Endometrium (tissue), 2 donors: ENCODE results near the gene TAS1R1.

ENCODE experiments used
- FAIRE-seq: peaks from 2 replicates; lab custom pipeline; 2012; peaks lifted over from hg19 to GRCh38; lab: Jason Lieb, UNC
- donor health status: control.
- donor health status: control.

TAS1R1 gene

DNA sequence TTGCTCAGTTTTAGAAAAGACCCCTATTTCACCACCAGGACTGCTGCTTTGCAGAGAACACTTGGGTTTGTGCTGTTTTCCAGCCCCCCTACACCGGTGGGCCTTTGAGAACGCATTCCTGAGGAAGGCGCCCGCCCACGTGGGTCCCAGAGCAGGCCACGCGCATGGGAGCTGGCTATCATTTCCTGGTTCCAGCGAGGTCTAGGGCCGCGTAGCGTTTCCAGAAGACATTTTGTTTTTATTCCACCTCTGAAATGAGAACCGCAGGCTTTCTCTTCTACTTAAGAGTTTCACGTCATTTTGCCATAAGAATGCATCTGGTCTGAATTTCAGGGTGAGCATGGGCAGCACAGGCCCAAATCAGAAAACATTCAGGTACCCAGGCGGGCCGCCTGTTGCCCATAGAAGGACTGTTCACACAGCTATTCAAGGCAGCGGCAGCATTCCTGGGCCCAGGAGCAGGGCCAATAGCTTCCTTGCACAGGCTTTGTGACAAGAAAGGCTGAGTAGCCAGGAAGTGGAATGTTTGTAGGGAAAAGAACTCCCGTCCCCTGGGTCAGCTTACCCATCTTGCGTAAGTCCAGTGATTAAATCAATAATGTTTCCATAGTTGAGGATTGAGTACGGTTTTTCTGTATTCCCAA, 48.9 kb downstream of the TAS1R1 start:
- no peak for FAIRE-seq

- FAIRE-seq: no peak
These were observed 57.7 kb downstream of the TAS1R1 start for GRCh38 chr1:6612641-6613360.

DNA sequence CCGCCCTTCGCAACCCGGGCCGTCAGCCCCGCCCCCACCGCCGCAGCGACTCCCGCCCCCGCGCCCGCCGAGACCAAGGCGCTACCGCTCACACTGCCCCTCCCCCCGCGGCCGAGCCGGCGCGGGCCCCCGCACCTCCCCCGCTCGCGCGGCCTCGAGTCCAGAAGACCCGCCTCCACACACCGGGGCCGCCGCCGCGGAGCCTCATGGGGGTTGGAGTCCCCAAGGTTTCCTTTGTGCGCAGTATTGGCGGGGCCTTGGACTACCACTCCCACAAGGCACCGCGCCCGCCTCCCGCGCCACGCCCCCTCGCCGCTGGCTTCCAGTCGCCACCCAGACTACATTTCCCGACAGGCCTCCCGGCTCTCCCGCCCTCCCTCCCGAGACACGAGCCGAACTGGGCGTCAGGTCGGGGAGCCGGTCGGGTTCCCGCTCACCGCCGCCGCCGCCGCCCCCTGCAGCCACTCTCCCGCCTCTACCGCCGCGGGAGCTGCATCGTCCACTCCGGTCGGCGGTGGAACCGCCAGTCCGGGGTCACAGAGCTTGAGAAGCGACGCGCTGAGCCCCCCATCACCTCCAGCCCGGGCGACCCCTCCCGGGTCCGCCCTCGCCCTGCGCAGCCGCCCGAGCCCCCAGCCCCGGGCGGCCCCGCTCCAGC, 58.4 kb downstream of the TAS1R1 start, which contains the start of gene PHF13:
PHF13 (plus strand) TSS at position 371 of the 658 bp plus-strand sequence. CDS start 336 bp downstream, outside the sequence.
- no peak for FAIRE-seq

GRCh38 chr1:6614019-6614928, 59.2 kb downstream of the TAS1R1 start:
- FAIRE-seq: no peak

- FAIRE-seq: no peak
These were observed 60.0 kb downstream of the TAS1R1 start for GRCh38 chr1:6614929-6615785.

DNA sequence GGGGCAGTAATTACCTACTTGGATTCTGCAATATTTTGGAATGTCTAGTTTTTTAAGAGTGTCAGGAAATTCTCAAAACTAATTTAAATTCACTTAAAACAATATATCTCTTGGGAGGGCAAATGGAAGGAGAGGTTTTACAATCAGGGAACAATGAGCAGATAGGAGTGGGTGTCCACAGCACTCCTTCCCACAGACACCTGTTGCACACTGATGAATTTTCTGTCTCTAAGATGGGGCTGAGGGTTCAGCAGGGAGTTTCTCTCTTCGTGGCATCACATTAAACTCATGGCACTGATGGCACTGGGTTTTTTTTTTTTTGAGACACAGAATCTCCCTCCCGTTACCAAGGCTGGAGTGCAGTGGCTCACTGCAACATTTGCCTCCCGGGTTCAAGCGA, 63.9 kb downstream of the TAS1R1 start:
- no peak for FAIRE-seq

DNA sequence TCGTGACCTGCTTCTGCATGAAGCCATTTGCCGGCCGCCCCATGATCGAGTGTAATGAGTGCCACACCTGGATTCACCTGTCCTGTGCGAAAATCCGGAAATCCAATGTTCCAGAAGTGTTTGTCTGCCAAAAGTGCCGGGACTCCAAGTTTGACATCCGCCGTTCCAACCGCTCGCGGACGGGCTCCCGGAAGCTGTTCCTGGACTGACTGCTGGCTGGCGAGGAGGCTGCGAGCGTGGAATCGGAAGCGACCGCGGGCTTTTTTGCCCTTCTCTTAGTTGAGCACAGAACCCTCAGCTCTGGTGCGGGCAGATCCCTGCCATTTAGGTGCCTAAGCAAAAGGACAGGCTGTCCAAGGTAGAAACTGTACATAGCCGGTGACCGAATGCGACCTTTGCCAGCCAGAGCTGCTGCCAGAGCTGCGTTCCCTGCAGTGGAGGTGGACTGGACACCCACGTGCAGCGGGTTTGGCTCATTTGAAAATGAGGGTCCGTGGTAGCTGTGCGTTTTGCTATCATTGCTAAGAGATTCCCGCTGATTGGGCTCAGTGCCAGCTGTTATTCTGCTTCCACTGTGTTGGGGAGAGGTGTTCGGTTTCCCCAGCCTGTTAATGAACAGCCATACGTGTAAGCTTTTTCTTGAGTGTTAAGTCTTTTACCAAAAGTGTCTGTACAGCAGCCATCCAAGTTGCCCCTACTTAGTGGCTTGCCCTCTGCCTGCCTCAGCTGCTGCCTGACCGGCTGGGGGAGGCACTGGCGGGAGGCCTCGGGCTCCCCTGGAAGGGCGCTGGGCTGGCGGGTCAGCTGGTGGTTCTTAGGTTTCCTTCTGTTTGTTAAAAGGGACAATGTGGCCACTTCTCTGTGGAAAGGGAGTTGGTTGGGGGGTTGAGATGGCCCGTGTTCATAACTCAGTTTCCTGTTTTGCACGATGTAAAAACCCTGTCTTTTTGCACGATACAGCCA, 66.6 kb downstream of the TAS1R1 start:
- no peak for FAIRE-seq

DNA sequence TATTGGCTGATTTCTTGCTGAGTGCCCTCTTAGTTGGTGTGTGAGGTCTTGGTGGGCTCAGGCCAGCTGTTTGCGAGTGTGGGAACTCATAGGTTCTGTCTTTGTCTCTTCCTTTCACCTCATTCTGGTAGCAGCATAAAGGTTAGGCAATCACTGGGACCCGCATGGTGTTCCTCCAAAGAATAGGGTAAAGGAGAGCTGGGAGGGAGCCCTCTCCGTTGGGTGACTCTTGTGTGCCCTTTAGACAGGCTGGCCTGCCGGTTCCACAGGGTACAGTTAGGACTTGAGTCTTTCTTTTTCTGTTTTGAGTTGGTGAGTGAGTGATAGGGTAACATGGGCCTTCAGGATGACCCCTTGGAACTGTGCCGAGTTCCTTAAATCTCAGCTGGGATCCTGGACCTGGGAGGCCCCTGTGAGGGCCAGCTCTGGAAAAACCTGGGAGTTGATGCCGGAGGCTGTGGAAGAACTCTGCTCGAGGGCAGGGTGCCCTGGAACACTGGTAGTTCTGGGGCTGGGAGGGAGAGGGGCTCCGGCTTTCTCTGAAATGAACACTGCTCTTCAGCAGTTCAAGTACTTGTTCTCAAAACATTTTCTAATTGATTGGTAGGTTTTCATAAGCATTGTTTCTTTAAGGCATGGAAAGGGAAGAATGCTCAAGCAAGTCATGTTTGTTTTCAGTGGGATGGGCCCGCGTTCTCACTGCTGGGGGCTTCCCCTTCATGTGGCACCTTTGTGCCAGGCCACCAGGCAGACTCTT, 67.5 kb downstream of the TAS1R1 start:
- no peak for FAIRE-seq

GRCh38 chr1:6623269-6623965, 68.3 kb downstream of the TAS1R1 start:
- FAIRE-seq: no peak

DNA sequence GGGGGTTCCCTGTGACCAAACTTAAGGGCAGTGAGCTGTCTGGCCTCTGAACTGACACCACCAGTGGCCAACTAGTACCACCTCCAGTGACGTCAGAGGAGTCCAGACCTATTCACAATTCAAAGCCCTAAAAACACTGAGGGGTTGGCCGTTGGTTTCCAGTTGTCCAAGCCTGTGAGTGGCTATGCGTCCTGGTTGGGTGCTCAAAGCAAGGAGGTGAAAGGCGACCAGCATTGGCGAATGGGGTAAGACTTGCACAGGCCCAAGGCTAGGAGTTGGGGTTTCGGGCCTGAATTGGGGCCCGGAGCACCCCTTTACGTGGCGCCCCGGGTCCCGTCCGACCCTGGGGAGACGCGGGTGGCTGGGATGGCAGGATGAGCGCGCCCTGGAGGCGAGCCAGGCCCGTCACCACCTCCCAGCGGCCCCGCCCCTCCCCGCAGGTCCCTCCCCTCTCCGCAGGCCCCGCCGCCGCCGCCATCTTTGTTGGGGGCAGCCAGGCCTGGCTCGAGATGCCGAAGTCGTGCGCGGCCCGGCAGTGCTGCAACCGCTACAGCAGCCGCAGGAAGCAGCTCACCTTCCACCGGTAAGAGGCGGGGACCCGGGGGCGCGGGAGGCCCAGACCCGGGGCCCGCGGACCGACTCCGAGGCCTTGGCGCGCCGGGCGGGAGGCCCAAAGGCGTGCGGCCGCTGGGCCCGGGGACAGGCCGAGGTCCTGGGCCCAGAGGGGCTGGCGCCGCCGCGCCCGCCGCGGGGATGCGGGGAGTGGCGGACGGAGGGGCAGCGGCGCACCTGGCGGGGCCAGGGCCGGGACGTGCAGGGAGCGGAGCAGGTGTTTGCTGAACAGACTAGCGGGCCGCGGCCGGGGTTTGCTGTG, 69.8 kb downstream of the TAS1R1 start, which contains the start of gene THAP3:
THAP3 (plus strand) TSS at position 159 of the 874 bp plus-strand sequence; CDS start at position 510, 351 bp downstream.
- FAIRE-seq: no peak

GRCh38 chr1:6625584-6626149, 70.6 kb downstream of the TAS1R1 start:
- no peak for FAIRE-seq

DNA sequence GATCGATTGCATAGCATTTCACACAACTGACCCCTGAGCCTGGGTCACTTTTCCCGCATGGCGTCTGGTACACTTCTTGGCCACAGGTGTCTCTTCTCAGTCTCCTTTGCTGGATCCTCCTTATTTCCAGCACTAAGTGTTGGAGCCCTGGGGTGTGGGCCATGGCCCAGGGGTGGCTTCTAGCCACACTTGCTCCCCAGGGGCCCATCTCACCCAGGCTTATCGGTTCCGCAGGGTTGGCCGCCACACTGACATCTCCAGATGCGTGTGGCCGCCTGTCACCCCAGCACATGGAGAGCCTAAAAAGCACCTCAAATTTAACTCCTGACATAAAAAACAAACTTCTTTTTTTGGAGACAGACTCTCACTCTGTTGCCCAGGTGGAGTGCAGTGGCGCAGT, 71.9 kb downstream of the TAS1R1 start:
- no peak for FAIRE-seq

DNA sequence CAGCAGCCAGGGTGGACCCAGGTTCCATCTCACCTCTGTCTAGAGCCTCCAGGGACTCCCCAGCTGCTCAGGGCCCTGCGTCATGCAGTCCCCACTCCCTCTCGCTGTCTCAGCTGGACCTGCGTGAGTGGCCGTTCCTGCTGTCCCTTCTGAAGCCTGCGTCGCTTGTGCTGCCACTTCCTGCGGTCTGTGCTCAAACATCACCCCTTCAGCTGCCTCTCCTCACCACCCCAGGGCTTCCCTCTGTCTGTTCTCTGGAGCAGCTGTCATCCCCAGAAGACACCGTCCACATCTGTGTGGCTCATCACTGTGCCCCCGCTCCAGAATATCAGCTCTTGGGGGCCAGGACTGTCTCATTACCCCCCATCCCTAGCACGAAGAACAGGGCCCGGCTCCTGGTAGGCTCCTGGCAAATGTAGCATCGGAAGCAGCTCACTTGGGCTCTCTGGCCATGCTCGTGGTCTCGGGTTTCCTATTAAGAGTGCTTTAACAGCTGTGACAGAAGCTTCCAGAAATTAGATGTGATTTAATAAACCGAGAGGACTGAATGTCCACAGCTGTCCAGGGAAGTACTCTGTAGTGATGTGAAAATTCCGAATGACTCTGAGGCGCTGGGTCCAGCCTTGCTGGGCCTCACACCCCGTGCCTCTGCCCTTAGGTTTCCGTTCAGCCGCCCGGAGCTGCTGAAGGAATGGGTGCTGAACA, 72.9 kb downstream of the TAS1R1 start:
- no peak for FAIRE-seq

GRCh38 chr1:6628971-6629479, 73.9 kb downstream of the TAS1R1 start:
- no peak for FAIRE-seq
